K562 (cell line): ENCODE data around the gene NT5DC1. TPM values are rescaled to one million over a fixed set of nuclear protein-coding genes. Genes with fewer than 3 reads are reported as not detected.

Experiments
- ATAC-seq: fragments of 200-7000 bp; cut with Tn5 transposase; 3 replicates; pipeline ENCODE4 v1.9.1; 2020; ENCODE audit warnings: moderate library complexity
- BruUV-seq: library from RNA; stranded (reverse); fragments of 400-500 nt; replicated peaks from 2 replicates; lab custom pipeline; 2021; lab: Mats Ljungman, UMichigan
- CTCF ChIA-PET: fragments of 300-600 bp; formaldehyde crosslinking; extraction: SDS; loops from one replicate; lab custom pipeline; 2021; ENCODE audit warnings: low intra/inter-chr PET ratio; lab: Yijun Ruan, JAX
- POLR2A ChIA-PET: fragments of 300-600, 350-650 bp; sonication (Branson Sonifier 250); formaldehyde crosslinking; extraction: SDS; loops from one replicate; lab custom pipeline; 2021; ENCODE audit warnings: antibody characterized with exemption, inconsistent platforms; lab: Yijun Ruan, JAX
- DNase-seq, 4 experiments: peaks; one replicate each; pipeline versions ENCODE4 v3.0.0 to v3.0.0-alpha.2; 2011 to 2018; ENCODE audit warnings: low spot score in 3 of 4, mixed read lengths in 3 of 4; ENCODE audit errors: extremely low read depth in 1 of 4
- FAIRE-seq: peaks from 2 replicates; lab custom pipeline; 2011; peaks lifted over from hg19 to GRCh38; lab: Jason Lieb, UNC
- H2AFZ ChIP-seq: 2 replicates; pipeline ENCODE4 v1.6.0; 2011; ENCODE audit warnings: low read depth, low read length, control low read depth, inconsistent platforms
- H3K27ac ChIP-seq: fragments of 200-600 bp; 3 replicates; pipeline ENCODE4 v1.8.0; 2011; ENCODE audit warnings: low read depth, mild to moderate bottlenecking, control low read depth, inconsistent platforms, low read length, moderate library complexity, mixed read lengths; ENCODE audit errors: extremely low read depth
- H3K27me3 ChIP-seq, 2 experiments: fragments of 300-600 bp in 1 of 2; 2 replicates in 1 of 2; 3 replicates in 1 of 2; pipeline versions ENCODE4 v1.6.0 to v1.8.0; 2011; ENCODE audit warnings: inconsistent platforms in 2 of 2, low read length in 2 of 2, mild to moderate bottlenecking in 1 of 2, mixed read lengths in 1 of 2, moderate library complexity in 1 of 2; ENCODE audit not compliant: control insufficient read depth in 2 of 2, insufficient read depth in 2 of 2
- H3K36me3 ChIP-seq: fragments of 300-600 bp; 3 replicates; pipeline ENCODE4 v1.8.0; 2011; ENCODE audit warnings: mild to moderate bottlenecking, low read length, inconsistent platforms; ENCODE audit not compliant: control insufficient read depth, insufficient read depth
- H3K4me1 ChIP-seq, 2 experiments: fragments of 200-600 bp in 1 of 2; replicated peaks in 1 of 2; 2 replicates in 1 of 2; 3 replicates in 1 of 2; pipeline versions ENCODE4 v1.5.1 to v1.8.0; 2011; ENCODE audit warnings: inconsistent platforms in 2 of 2, low read length in 2 of 2, mild to moderate bottlenecking in 1 of 2, mixed read lengths in 1 of 2, moderate library complexity in 1 of 2; ENCODE audit not compliant: control insufficient read depth in 2 of 2, insufficient read depth in 2 of 2
- H3K4me2 ChIP-seq: 2 replicates; pipeline ENCODE4 v1.6.1; 2011; ENCODE audit warnings: low read length, control low read depth, inconsistent platforms, mixed read lengths; ENCODE audit not compliant: insufficient read depth
- H3K4me3 ChIP-seq: fragments of 200-600 bp; sonication (generic), shearing (Covaris generic); 2 replicates; pipeline ENCODE4 v1.5.1; 2016; ENCODE audit warnings: control low read depth, inconsistent platforms
- H3K79me2 ChIP-seq: fragments of 200-600 bp; 3 replicates; pipeline ENCODE4 v1.8.0; 2011; ENCODE audit warnings: low read length, inconsistent platforms; ENCODE audit not compliant: control insufficient read depth, insufficient read depth
- H3K9ac ChIP-seq, 2 experiments: 2 replicates each; pipeline versions ENCODE4 v1.6.0 to v1.6.1; 2011; ENCODE audit warnings: low read depth in 2 of 2, low read length in 2 of 2, control low read depth in 1 of 2, inconsistent platforms in 1 of 2, mild to moderate bottlenecking in 1 of 2, mixed read lengths in 1 of 2; ENCODE audit not compliant: insufficient read depth in 1 of 2
- H3K9me1 ChIP-seq: one replicate; pipeline ENCODE4 v1.6.0; 2011; ENCODE audit warnings: inconsistent platforms, mild to moderate bottlenecking, low read length, moderate library complexity; ENCODE audit not compliant: control insufficient read depth, insufficient read depth
- H3K9me3 ChIP-seq: replicated peaks from 2 replicates; pipeline ENCODE4 v1.5.1; 2011; ENCODE audit warnings: low read depth, low read length, inconsistent platforms; ENCODE audit not compliant: control insufficient read depth, insufficient read depth
- H4K20me1 ChIP-seq: replicated peaks from 2 replicates; pipeline ENCODE4 v1.6.1; 2011; ENCODE audit warnings: low read length, inconsistent platforms, mixed read lengths; ENCODE audit not compliant: control insufficient read depth, insufficient read depth
- ADNP ChIP-seq: fragments of 200-800 bp; sonication (Bioruptor generic); IDR thresholded peaks from 2 replicates; pipeline ENCODE4 v1.6.1; 2016; ENCODE audit warnings: missing genetic modification characterization, missing compliant biosample characterization
- DEAF1 ChIP-seq: fragments of 450-650 bp; formaldehyde crosslinking; IDR thresholded peaks from 2 replicates; pipeline ENCODE4 v1.4.0; 2020; ENCODE audit warnings: mild to moderate bottlenecking, moderate library complexity
- KLF16 ChIP-seq: IDR thresholded peaks from 2 replicates; pipeline ENCODE4 v1.6.1; 2016; ENCODE audit warnings: antibody characterized with exemption
- RAD21 ChIP-seq, 2 experiments: fragments of 250-450 bp in 1 of 2; fragments of 450-650 bp in 1 of 2; sonication (Bioruptor Pico) in 1 of 2; formaldehyde crosslinking in 1 of 2; IDR thresholded peaks in 1 of 2; conservative IDR thresholded peaks in 1 of 2; 2 replicates each; pipeline versions ENCODE4 v1.4.0 to v1.8.0; 2020 to 2022; ENCODE audit warnings: mild to moderate bottlenecking in 2 of 2, moderate library complexity in 1 of 2
- ZNF280A ChIP-seq: fragments of 450-650 bp; IDR thresholded peaks from 2 replicates; pipeline ENCODE4 v1.6.1; 2018; ENCODE audit warnings: mild to moderate bottlenecking, low read depth; ENCODE audit not compliant: partially characterized antibody
- ZNF76 ChIP-seq: fragments of 250-450 bp; sonication (Bioruptor Pico); IDR thresholded peaks from 2 replicates; pipeline ENCODE4 v1.4.0; 2020; ENCODE audit warnings: mild to moderate bottlenecking, moderate library complexity, borderline replicate concordance
- WGBS: fragments of 100-300 bp; shearing (Covaris generic); methylation state at CpG from one replicate; pipeline ENCODE4 v1.1.6; 2016; ENCODE audit warnings: low coverage, mixed read lengths; ENCODE audit not compliant: insufficient coverage; ENCODE audit errors: missing lambda C conversion rate; 5-methylcytosine and 5-hydroxymethylcytosine counted together
- in situ Hi-C: fragments of 300-500 bp; cut with MboI; formaldehyde crosslinking; loops from 4 replicates; pipeline ENCODE4 v1.15.0; 2018; ENCODE audit warnings: inconsistent platforms, mixed read lengths
- intact Hi-C: fragments of 100-400 bp; cut with micrococcal nuclease; formaldehyde crosslinking; loops from 2 replicates; pipeline ENCODE4 v1.14.2; 2022
- polyA plus RNA-seq, 8 experiments: library from polyadenylated mRNA; depleted of rRNA in 4 of 8; stranded (reverse) in 5 of 8; unstranded in 3 of 8; fragments of >200 nt; fragmentation: Nextera tagmentation in 2 of 8; fragmentation: Illumina TruSeq in 1 of 8; extraction: Ambion mirVana in 2 of 8; extraction: Trizol in 1 of 8; gene quantifications; 2 replicates each; pipeline versions ENCODE4 v1.2.1 to v1.2.3, GENCODE V29; 2011 to 2014; ENCODE audit warnings: inconsistent platforms in 1 of 8, missing spikeins in 1 of 8
- total RNA-seq, 7 experiments: library from RNA; depleted of rRNA in 6 of 7; stranded (reverse); fragments of >200 nt in 6 of 7; fragmentation: Illumina TruSeq in 2 of 7; extraction: Trizol in 2 of 7; gene quantifications; 2 replicates each; pipeline versions ENCODE4 v1.2.1 to v1.2.3, GENCODE V29; 2011 to 2021; ENCODE audit warnings: low replicate concordance in 1 of 7
- TF ChIP-seq, protein P1 (sequence below), 2 experiments: fragments of 450-650 bp; formaldehyde crosslinking in 1 of 2; IDR thresholded peaks; 2 replicates each; pipeline versions ENCODE4 v1.4.0 to v1.6.1; 2014 to 2020; ENCODE audit warnings: mild to moderate bottlenecking in 2 of 2, borderline replicate concordance in 1 of 2, low read depth in 1 of 2

The NT5DC1 gene
- total and polyA plus RNA-seq, 9 of the 15 experiments (the other 6 are each of a cell fraction or from before 2014, with no cell fraction given) = 4.9 to 28.5 (median 16.3) TPM

DNA sequence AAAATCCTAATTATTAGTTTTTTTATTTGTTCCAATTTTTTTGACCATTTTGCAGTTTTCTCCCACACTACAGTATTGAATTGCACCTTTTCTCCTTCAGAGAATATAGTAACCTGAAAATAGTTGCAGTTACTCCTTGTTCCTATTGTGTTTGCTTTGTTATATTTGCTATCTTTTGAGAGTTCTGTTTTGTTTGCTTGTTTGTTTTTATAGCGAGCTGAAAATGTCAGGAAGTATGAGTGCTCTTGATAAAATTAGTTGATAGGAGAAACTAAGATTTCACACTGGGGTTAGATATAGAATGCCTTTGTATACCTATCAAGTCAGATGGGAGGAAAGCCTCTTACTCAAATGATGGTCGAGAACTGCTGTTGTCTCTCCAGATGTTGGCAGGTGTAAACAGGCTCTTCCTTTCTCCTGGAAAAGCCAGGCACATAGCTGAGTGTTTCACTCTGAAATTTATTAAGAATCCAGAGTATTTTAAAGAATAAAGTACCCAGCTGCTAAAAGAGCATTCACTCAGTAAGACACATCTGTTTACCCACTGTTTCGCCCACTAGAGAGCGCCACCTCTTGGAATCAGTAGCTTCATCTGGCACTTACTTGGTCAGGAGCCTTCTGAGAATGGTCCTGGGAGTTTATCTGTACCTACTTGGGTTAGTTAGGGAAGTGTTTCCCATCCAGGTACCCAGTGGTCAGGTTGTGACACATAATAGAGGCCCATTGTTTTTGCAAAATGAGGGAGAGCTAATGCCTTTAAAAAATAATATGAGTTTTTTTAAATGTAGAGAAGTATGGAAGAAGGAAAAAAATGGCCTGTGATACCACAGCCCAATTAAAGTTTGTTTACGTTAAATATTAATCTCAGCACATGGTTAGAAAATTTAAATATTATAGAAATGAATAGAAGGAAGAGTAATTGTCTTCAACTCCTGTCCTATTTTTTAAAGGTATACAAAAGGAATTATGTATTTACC, 11.2 kb downstream of the NT5DC1 start:
- 46% methylated on average over 5 of the region's 5 CpGs for WGBS
- H3K4me1 ChIP-seq = no peaks in the 10 kb centered on the region
- ATAC-seq (peak; percentile 92), FAIRE-seq (peak; percentile 71), DNase-seq (peak; percentile 25 to 62 (median 40))
- H3K36me3 ChIP-seq = peaks cover 20% of the 10 kb centered on the region; the same call in 2 of the 3 replicates
- no peaks in the 10 kb centered on the region for H3K9me3 ChIP-seq
- CTCF ChIA-PET = interaction anchor here (0.5 kb wide), 1 partner anchor 545 kb away, joined by 3 read pairs; no protein-coding TSS in a partner anchor
- no peaks in the 10 kb centered on the region for H4K20me1 ChIP-seq
- no peak overlapping the region for H3K4me2 ChIP-seq
- no peak overlapping the region for H3K9ac ChIP-seq
- POLR2A ChIA-PET = interaction anchor here (0.6 to 1.3 kb wide), 6 partner anchors 11 to 276 kb away, joined by 3 read pairs; partner anchors contain the start of gene NT5DC1
- intact Hi-C loops (no loop called here), in situ Hi-C loops (no loop called here)
- H3K27me3 ChIP-seq = no peaks in the 10 kb centered on the region
- no peaks in the 10 kb centered on the region for H3K79me2 ChIP-seq
- H2AFZ ChIP-seq = no peak overlapping the region
- H3K9me1 ChIP-seq = no peaks in the 10 kb centered on the region
- H3K4me3 ChIP-seq = no peak overlapping the region
- no peak overlapping the region for H3K27ac ChIP-seq
- BruUV-seq = no TSS peak
- TF ChIP-seq ZNF280A = no peak
- no peak for TF ChIP-seq ADNP (tag)
- peak; percentile 24; the same call in 1 of the 2 replicates for TF ChIP-seq DEAF1
- TF ChIP-seq, protein P1, sequence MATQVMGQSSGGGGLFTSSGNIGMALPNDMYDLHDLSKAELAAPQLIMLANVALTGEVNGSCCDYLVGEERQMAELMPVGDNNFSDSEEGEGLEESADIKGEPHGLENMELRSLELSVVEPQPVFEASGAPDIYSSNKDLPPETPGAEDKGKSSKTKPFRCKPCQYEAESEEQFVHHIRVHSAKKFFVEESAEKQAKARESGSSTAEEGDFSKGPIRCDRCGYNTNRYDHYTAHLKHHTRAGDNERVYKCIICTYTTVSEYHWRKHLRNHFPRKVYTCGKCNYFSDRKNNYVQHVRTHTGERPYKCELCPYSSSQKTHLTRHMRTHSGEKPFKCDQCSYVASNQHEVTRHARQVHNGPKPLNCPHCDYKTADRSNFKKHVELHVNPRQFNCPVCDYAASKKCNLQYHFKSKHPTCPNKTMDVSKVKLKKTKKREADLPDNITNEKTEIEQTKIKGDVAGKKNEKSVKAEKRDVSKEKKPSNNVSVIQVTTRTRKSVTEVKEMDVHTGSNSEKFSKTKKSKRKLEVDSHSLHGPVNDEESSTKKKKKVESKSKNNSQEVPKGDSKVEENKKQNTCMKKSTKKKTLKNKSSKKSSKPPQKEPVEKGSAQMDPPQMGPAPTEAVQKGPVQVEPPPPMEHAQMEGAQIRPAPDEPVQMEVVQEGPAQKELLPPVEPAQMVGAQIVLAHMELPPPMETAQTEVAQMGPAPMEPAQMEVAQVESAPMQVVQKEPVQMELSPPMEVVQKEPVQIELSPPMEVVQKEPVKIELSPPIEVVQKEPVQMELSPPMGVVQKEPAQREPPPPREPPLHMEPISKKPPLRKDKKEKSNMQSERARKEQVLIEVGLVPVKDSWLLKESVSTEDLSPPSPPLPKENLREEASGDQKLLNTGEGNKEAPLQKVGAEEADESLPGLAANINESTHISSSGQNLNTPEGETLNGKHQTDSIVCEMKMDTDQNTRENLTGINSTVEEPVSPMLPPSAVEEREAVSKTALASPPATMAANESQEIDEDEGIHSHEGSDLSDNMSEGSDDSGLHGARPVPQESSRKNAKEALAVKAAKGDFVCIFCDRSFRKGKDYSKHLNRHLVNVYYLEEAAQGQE (IDR thresholded peaks at IDR 0.05; ENCODE audit: borderline replicate concordance) = peak; percentile 42; the same call in 1 of the 2 replicates
- TF ChIP-seq, protein P1 (CRISPR knock-in tag; IDR thresholded peaks at IDR 0.05; ENCODE audit: low read depth) = no peak
- no peak for TF ChIP-seq ZNF76 (CRISPR knock-in tag)
- peak; percentile 46 to 57 for TF ChIP-seq RAD21 (CRISPR knock-in tag; conservative IDR thresholded peaks at IDR 0.05 in 1 of 2, IDR thresholded peaks at IDR 0.05 in 1 of 2)
- TF ChIP-seq KLF16 = 0 out of 2 replicates have a peak, but pooled peaks have one; percentile 40
